GM12872 (cell line): ENCODE measurements around the gene DNAAF3.

ENCODE experiments used
- TF ChIP-seq, protein P1 (sequence below): IDR thresholded peaks from 3 replicates; pipeline ENCODE4 v1.5.1; 2011; ENCODE audit warnings: low read depth, mild to moderate bottlenecking, low read length, moderate library complexity; ENCODE audit not compliant: insufficient read depth

Gene DNAAF3

DNA sequence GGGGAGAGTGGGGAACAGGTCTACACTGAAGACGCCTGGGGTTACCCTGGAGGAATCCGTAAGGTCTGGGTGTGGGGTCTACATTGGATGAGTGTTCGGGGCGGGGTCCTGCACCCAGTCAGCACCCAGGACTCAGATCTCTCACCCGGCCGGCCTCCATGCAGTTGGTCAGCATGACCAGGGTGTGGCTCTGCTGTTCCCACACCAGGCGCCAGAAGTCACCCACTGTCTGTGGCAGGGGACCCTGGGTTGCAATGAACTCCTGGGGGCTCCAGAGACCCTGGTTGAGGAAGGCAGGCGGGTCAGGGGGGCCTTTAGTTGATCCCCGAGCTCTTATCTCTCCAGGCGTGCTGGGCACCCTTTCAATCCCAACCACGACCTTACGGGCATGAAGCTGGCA, 19.7 kb upstream of the DNAAF3 start:
- TF ChIP-seq, protein P1, sequence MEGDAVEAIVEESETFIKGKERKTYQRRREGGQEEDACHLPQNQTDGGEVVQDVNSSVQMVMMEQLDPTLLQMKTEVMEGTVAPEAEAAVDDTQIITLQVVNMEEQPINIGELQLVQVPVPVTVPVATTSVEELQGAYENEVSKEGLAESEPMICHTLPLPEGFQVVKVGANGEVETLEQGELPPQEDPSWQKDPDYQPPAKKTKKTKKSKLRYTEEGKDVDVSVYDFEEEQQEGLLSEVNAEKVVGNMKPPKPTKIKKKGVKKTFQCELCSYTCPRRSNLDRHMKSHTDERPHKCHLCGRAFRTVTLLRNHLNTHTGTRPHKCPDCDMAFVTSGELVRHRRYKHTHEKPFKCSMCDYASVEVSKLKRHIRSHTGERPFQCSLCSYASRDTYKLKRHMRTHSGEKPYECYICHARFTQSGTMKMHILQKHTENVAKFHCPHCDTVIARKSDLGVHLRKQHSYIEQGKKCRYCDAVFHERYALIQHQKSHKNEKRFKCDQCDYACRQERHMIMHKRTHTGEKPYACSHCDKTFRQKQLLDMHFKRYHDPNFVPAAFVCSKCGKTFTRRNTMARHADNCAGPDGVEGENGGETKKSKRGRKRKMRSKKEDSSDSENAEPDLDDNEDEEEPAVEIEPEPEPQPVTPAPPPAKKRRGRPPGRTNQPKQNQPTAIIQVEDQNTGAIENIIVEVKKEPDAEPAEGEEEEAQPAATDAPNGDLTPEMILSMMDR = no peak

DNA sequence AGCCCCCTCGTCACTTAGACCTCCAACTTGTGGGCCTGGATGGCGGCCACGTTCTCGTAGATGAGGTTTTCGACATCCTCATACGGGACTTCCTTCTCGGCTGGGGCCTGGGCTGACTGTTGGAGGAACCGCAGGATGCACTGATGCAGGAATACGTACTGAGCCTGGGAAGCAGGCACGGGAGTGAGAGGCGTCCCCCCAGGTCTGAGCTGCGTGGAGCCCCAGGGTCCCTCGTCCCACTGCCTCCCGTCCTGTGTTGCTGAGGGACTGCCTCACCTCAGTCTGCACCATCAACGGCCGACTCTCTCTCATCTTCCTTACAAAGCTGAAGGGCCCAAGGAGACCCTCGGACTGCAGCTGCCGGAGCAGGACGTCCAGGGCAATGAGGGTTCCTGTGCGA, 15.3 kb upstream of the DNAAF3 start:
- TF ChIP-seq, protein P1 = no peak

DNA sequence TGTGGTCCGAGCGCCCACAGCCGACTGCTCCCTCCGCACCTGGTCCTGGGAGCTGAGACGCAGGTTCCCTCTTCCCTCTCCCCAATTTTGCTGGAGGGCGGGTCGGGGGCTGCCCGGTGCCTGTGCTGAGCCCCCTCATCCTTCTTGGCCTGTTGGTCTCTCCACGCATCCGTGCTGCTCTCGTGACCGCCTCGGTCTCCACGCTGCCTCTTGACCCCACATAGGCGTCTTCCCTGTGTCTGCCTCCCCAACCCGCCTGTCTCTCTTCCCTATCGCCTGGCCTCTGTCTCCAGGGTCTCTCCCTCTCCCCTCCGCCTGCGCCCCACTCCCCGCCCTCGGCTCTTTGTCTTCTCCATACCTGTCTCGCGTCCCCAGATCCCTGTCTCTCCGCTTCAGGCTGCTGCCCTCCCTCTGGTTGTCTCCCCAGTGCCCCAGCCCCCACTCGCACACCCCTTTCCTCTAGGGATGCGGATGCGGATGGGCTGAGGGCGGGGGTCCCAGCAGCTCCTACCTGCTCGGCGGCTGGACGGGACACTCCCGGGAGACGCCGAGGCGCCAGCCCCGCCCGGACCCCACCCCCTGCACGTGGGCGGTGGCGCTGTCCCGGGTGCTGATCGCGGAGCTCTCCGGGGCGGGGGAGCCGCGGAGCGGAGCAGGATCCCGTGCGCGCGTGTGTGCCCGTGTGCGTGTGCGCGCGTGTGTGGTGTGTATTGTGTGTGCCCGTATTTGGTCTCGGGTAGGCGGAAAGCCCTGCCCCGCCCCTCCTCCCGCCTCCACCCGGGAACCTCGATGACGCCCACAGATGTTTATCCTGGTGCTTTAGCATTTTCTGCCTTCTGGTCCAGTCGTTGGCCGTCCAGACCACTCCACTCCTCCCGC, 13.4 kb upstream of the DNAAF3 start, which contains the start of gene SYT5:
Gene SYT5 (minus strand): TSS at position 684 of the 879 bp plus-strand sequence. CDS start 1,248 bp downstream, outside the sequence.
- TF ChIP-seq, protein P1 = no peak

DNA sequence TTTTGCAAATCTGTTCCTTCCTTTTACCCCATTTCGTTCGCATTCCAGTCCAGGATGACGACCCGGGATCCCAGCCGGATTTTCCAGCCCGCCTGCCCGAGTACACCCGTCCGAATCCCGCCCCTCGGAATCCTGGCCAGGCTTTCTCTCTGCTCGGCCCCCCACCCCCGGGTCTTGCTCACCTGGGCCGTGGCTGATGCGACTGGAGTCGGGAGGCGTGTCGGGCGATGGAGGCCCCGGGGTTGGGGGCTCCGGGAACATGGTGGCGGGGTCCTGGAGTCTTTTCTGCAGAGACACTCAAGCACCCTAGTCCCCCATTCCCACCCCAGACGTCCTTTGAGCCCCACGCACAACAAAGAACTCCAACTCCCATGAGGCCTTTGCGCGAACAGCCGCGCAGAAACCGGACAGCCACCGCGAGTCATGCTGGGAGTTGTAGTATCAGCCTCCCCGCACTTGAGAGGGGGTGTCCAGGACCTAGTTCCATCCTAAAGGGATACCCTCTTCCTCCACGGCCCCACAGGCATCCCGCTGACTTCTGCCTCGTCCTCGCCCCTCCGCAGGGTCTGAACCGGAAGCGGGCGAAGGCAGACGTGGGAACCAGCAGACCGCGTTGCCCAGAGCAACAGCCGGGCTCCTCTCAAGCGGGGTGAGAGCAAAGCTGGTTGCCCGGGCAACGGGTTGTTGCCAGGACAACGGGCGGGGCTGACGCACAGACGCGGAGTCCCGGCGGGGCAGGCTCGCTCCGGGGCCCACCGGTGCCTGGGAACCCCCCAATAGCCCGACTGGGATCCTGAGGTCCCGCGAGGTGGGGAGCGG, 12.6 kb upstream of the DNAAF3 start:
- TF ChIP-seq, protein P1 = no peak

DNA sequence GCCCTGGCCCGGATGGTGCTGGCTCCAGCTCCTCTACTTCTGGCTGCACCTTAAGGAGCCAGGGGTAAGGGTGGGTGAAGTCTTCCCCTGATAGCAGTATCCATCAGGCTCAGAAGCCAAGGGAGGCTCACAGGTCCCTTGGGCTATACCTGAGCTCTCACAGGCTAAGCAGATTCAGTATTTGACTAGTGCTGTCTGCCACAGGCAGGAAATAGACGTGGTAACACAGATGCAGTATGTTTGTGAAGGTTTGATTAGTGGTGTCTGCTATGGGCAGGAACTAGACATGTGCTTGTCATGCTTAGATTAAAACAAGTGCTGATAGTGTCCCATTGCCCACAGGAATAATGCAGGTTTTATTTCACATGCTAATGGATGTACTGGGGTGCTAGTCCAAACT, 9.7 kb upstream of the DNAAF3 start:
- TF ChIP-seq, protein P1 = no peak

DNA sequence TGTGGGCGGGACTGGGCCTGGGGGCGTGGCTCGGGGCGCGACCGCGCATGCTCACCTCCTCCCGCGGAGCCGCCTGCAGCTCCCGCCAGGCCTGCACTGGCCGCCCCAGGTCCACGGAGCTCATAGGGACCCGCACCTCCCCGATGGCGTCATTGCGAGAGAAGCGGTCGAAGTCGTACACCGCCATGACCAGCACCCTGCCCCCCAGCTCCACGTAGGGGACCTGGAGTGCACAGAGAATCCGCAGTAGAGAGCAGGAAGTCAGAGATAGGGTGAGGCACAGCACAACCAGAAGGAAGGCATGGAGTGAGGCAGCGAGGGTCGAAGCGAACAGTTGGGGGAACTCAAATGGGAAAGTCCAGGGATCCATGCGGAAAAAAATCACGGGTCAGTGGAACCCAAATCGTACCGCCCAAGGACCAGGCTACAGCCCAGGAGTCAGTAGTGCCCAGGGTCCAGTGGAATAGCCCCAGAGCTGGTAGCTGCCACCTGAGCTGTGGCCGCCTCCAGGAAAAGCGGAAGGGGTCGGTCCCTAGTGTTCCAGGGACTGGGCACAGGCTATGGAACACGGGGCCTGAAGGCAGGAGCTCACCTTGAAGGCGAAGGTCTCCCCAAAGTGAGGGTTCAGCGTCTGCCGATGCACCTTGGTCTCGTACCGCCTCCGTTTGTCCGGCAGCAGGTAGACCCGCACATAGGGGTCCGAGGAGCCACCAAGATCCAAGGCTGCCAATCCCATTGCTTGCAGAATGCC, 8.9 kb upstream of the DNAAF3 start:
- TF ChIP-seq, protein P1 = no peak
